ENCODE results near the gene REN.

REN gene

GRCh38 chr1:204152310-204153044 lies 13.7 kb downstream of the REN start:
- no peak for DNase-seq

DNA sequence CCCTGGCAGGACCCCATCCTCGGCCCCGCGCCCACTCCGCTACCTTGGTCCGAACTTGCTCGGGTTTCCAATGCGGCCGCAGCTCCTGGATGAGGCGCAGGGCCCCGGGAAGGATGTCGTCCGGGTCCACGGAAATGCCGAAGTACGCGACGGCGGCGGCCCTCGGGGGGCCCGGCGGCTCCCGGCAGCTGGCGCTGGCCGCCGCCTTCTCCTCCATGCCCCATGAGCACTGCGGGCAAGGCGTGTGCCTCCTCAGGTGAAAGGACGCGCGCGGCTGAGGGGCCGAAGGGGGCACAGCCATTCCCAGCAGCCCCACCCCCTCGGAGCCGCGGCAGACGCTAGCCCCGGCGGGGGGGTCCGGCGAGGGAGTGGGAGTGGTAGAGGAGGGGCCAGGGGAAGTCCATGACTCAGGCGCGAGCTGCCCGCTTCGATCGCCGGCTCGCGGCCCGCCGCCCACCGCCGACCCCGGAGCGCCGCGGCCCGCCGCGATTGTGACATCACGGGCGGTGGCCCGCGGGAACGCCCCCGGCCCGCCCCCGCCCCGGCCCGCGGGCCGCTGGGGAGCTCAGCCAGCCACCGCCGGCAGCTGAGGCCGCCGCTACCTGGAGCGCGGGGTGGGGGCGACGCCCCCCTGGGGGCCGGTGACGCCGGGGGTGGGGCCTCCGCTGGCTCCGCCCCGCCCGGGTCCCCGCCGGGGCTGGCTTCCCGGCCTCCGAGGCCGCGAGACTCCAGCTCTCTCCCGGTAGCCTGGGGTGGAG lies 14.4 kb downstream of the REN start, which contains the start of gene ETNK2:
Gene ETNK2 (minus strand): TSS at position 493 of the 758 bp plus-strand sequence. CDS start 192 bp downstream, at position 301.
- no peak for DNase-seq

DNA sequence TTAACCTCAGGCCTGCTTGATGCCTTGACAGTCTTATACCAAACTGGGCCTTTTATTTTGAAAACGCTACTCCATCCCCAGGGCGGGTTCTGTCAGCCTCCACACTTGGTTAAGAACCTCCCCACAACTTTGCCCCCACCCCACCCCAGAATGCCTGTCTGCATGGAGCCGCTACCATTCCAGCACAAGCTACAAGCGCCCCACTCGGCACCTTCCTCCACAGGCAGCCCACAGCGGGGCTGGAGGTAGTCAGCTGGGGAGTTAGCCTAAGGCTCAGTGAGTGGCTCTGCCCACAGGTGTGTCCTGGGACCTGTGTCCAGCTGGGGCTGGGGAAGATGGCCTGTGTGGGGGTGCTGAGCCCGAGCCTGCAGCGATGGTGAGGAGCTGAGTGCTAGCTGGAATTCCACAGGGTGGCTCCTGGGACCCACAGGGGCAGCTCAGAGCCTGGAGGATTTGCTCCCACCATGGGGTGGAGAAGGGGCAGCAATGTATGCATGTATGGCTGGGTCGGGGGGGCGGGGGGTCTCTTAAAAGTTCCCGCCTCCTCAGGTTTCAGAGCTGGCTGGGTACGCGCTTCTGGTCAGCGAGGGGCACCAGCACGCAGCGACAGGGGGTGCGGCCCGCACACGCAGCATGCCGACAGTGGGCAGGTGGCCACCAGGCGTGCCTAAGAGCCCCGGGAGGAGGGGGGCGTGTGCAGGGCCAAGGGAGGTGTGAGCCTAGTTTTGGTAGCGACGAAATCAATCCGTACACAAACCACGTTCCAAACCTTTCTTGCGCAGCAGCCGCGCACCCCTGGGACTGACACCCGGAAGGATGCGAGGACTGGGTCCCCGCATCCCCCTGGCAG lies 15.2 kb downstream of the REN start:
- DNase-seq: no peak

DNA sequence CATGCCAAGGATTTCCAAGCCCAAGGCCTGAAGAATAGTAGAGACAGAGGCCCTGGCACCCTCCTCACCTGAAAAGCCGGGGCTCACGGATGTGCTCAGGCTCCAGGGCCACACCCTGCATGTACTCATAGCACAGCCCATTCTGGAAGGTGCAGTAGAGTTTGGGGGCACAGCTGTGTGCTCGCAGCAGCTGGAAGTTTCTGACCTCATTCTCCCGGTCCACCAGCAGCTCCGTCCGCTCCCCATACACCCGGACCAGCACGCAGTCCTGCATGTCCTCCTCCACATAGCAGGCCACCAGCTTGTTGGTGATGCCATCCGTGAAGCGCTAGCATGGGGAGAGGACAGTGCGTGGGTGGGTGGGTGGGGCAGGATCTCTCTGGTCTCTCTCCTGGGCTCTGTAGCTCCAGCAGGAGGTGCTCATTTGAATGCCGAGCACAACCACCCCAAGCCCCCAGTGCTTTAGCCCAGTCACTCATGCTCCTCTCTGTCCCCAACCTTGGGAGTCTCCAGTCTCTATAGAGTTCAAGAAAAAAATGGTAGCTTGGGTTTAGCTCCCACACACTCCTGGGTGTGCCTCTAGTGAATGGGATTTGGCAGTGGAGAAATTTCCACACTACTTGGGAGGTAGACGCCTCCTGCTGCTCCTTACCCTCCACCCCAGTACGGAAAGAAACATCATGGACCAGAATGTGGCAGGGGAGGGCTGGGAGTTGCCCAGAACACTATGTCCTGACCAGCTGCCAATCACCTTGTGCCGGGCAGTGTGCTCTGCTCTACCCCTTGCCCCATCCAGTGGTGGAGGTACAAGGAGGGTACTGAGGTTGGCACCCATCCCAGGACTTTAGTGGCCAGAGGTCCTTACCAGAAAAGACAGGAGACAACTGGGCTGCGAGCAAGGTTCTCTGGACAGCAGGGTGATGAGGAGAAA lies 16.2 kb downstream of the REN start:
- no peak for DNase-seq

- DNase-seq: no peak
Observed at GRCh38 chr1:204149107-204149506, 17.0 kb downstream of the REN start.

DNA sequence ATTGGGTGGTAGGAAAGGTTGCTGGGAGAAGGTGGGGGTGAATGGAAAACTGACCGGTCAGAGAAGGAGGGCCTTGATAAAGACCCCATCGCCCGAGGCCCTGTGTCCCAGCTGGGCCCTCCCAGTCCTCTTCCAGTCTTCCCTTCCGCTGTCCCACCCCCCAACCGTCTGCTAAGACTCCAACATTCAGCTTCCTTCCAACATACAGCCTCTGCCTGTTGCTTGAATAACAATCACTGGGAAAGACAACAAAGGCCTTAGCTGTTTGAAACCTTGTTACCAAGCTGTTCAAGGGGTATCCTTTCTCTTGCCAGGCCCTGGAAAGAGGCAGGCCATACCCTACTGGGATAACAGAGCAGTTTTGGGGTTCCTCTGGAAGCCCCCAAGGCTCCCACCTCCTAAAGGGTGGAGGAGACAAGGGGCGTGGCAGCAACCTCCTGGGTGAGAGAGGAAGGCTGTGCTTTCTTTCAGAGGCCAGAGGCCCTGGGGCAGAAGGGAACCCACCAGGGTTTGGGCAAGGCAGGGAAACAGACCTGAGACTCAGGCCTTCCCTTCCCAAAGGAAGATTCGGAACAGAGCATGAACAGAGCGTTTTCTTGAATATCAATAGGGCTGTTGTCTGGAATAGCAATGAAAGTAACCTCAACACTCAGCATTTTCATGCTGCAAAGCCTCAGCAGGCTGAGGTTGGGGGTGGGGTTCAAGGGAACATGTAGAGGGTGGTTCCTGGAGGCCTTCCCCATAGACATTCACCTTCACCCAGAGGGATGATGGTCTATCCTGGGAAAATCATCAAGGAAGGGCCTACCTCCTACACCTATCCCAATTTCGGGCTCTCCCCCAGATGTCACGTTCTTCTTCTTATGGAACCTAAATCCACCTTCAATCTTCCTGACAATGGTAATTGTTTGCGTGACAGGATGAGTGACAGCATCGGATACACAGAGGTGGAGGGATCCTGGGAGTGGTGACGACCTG lies 18.4 kb downstream of the REN start:
- no peak for DNase-seq

GRCh38 chr1:204146965-204147364 lies 19.2 kb downstream of the REN start:
- DNase-seq: no peak

DNA sequence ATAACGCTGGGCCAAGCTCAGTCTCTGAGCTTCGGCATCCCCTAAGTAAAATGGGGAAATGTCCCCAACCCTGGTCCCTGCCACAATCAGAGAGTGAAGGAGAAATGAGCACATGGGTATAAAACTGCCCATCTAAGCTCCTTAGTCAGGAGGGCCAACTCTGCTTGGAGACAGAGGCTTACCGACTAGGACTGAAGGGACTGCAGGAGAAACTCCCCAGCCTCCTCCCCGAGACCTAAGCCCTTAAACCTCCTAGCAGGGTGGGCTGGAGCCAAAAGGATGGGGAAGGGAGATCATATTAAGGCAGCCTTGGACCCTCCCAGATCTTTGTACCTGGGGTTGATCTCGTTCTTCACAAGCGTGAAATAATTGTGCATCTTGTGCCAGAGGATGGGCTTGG lies 19.8 kb downstream of the REN start:
- DNase-seq: no peak

GRCh38 chr1:204145033-204145504 lies 21.1 kb downstream of the REN start:
- DNase-seq: no peak

GRCh38 chr1:204143276-204144041 lies 22.7 kb downstream of the REN start:
- no peak for DNase-seq

- no peak for DNase-seq
Observed at GRCh38 chr1:204142032-204142974, 23.8 kb downstream of the REN start.

GRCh38 chr1:204141131-204141530 lies 25.0 kb downstream of the REN start:
- DNase-seq: no peak

DNA sequence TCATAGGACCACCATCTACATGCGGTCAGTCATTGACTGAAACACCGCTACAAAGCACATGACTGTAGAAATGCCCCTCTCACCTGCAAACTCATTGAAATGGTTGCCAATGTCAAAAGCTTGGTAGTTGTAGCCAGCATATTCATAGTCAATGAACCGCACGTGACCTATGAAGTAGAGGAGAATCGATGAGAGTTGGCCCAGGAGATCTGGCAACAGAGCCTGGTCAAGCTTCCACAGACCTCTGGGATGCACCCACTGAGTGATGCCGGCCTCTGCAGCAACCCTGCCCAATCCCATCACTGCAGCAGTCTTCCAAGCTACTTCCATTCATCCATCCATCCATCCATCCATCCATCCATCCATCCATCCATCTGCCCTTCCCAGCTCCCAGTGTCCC lies 26.2 kb downstream of the REN start:
- DNase-seq: no peak

DNA sequence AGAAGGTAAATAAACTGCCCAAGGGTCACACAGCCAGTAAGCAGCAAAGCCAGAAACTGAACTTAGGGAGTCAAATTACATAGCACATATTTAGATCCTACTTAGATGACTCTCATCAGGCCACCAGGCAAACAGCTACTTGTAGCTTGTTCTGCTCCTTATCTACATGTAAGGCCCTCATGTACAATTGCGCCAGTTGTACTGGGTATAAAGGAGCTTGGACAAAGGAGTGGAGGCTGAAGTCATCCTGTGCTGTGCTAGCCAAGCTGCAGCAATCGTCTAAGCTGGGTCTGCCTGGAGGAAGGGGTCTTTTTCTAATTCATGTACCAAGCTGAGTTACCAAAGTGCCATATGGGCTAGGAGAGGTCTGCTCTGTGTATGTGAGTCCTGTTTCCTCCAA lies 27.0 kb downstream of the REN start:
- no peak for DNase-seq

GRCh38 chr1:204136814-204137213 lies 29.3 kb downstream of the REN start:
- no peak for DNase-seq

GRCh38 chr1:204134103-204134502 lies 32.0 kb downstream of the REN start:
- no peak for DNase-seq

GRCh38 chr1:204132718-204133117 lies 33.4 kb downstream of the REN start:
- no peak for DNase-seq

- no peak for DNase-seq
Observed at GRCh38 chr1:204131978-204132377, 34.2 kb downstream of the REN start.

Measured in hematopoietic multipotent progenitor cell treated with erythropoietin and hydrocortisone succinate and interleukin-3 and kit ligand, for 8 days (in vitro differentiated cells).